CD4-positive, alpha-beta T cell treated with Interleukin-17A for 1 hour (primary cell): ENCODE data around the gene QRFPR.
A peak's percentile ranks its signal among the peaks of the same experiment; 100 is the strongest.
"Not testable (repeated sequence)": the region's sequence is repeated elsewhere in the genome, so short reads cannot be mapped to it uniquely, and the experiment has no call there.

Experiments
- DNase-seq: peaks from one replicate; pipeline ENCODE4 v3.0.0-alpha.2; 2020

QRFPR gene

GRCh38 chr4:121380776-121381462, at the start of gene QRFPR:
TSS of gene QRFPR (minus strand) at chr4:121381018. CDS start at chr4:121380647, 371 bp downstream.
- no peak for DNase-seq

DNA sequence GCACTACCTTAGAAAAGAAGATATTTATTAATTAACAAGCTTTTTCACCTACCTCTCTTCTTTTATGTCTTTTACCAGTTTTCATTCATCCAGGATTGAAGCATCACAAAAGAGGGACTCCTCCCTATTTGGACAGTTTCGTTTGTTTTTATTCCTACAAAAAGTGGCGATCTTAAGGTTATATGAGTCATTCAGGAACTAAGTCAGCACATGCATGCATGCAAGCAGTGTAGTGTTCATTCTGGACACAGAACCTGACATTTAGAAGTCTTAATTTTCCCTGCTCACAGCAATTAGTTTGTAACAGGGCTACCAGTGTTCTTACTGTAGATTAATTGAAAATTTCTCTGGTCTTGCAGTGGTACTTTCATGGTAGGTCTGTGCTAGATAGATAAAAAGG, 47.9 kb upstream of the QRFPR start:
- DNase-seq: no peak

- no peak for DNase-seq
Measured at GRCh38 chr4:121421594-121421993, 40.8 kb upstream of the QRFPR start.

GRCh38 chr4:121411151-121411744, 30.4 kb upstream of the QRFPR start:
- DNase-seq: no peak

- not testable (repeated sequence) for DNase-seq
Measured at GRCh38 chr4:121408567-121408966, 27.7 kb upstream of the QRFPR start.

- DNase-seq: no peak
Measured at GRCh38 chr4:121400632-121401031, 19.8 kb upstream of the QRFPR start.

DNA sequence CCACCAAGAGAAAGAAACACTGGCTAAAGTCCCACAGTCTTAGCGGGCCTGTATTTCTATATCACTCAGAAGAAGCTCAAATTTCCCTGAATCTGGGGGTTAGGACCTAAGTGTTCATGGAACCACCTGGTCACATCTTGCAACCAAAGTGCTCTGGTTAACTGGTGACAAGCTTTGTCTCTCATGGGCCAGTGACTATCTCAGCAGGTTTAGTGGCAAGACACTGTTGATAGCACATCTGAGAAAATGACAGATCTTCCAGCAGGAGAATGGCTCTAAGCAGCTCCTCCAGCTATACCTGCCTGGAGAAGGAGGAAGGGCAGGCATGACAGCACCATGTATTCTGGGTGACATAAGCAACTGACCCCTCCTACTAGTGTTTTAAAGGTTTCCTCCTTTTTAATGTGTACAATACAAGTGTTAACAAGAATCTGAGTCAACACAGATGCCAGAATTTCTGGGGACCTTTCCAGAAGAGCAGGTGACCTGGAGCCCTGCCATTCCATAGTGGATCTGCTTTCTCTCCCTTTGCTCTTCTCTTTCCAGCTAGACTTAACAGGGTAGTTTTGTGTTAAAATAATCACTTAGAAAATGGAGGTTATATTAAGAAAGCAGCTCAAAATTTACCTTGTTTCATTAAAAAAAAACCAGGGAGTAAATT, 17.3 kb upstream of the QRFPR start:
- no peak for DNase-seq

DNA sequence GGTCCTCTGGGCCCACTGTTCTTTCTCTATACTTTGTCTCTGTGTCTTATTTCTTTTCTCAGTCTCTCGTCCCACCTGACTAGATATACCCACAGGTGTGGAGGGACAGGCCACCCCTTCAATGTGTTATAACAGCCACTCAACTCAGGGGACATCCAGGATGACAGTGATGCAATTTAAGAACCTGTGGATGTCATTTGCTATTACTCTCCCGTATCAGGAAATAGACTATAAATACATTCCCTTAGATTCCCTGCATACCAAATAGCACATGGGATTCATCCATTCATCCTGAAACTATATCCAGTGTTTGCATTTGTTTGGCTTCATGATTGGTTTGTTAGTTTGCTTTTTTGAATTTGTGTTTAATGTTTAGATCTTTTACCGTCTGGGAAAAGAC, 16.6 kb upstream of the QRFPR start:
- DNase-seq: no peak

DNA sequence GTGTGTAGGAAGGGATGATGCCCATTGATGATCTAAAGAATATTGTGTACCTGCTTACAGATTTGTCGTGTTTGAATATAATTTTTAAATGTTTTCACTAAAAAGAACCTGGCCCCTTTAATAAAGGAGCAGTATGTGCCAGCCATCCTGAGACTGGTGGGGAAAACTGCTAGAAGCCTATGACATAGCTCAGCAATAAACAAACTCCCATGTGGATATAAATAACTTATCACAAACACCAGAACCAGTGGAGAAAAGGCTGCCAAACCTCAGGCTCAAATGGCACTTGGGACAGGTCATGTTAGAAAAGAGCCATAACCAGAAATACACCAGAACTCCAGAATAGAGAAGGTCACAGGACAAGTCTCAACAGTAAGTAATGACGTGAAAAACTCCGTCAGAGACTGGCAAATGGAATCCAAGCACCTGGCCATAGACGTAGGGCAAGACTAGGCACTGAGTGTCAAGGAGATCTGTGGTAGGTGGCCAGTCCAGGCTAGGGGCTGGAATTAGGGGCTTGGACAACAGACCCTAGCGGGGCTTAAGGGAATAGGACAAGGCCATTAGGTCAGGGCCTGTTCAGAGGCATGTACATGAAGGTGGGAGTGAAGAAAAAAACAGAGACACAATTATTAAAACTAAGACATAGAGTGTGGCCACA, 11.7 kb upstream of the QRFPR start:
- DNase-seq: no peak

GRCh38 chr4:121390335-121390734, 9.5 kb upstream of the QRFPR start:
- no peak for DNase-seq

DNA sequence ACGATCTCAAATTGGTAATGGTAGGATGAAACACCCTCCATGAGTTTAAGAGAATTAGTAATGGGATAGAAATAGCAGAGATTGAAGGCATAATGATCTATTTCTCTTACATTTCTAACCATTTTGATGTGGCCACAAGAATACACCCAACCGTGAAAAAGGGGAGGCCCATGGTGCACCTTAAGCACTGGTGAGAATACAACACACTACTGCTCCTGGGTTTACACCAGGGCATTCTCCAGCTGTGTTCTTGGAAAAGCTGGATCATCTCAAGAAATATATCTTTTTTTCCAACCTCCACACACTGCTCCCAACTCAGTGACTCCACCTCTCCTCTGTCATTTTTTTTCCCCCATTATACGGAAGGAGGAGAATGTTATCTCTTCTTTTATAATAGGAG, 1.5 kb downstream of the QRFPR start:
- DNase-seq: no peak

DNA sequence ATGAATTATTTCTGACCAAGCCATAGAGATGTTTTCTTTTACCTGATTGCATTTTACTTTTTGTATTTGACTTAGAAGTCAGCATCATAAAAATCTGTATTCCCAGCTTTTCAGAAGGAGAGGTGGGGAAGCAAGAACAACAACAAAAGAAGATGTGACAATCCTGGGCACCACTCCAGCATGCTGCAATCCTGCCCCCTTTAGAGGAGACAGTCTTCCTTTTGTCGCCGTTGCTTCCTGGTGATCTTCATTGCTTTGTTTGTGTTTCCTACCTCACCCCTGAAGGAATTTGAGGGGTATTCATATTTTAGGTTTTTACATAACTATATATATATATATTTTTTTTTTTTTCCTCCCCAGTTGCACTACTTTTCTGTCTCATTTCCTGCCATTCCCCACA, 3.7 kb downstream of the QRFPR start:
- no peak for DNase-seq

GRCh38 chr4:121376556-121376955, 4.3 kb downstream of the QRFPR start:
- no peak for DNase-seq

- DNase-seq: no peak
Measured at GRCh38 chr4:121376097-121376496, 4.7 kb downstream of the QRFPR start.

- no peak for DNase-seq
Measured at GRCh38 chr4:121375262-121375661, 5.6 kb downstream of the QRFPR start.

GRCh38 chr4:121373841-121374240, 7.0 kb downstream of the QRFPR start:
- no peak for DNase-seq

DNA sequence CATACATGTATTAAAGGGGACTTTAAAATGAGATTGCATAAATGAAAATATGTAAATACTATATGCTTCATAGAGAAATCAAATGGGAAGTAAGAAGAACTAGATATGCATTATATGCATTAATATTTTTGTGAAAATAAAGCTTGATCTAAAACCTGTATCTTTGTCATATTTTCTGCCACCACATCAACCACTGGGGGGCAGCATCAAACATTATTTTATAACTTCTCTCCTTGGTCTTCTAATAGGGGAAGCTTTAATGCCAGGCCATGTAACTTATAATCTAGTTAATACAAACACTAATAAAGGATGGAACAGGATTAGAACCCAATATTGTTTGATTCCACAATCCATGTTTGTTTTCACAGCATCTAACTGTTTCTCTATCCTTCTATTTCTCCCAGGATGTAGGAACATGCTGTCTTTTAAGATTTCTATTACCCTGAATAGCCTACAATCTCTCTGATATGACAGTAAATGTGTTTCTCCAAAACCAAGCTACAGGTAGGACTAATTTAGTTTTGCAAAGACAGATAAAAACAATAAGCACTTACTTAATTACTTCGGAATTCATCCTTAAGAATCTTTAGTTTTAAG, 10.0 kb downstream of the QRFPR start:
- peak; percentile 39 for DNase-seq

DNA sequence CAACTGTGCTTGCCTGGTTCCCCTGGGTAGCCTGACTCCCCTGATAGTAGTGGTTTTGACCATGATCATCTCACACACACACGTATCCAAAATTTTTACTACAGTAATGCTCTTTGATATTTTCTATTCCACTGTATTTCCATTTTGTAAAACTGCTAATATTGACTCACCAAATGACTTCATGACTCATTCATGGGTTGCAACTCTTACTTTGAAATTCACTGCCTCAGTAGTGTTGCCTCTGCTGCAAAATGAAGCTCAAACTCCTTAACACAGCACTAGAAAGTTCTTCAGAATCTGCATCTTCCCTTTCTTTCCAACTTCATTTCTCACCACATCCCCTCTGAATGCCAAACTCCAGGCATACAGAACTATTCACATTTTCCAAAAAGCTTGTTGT, 20.3 kb downstream of the QRFPR start:
- no peak for DNase-seq

DNA sequence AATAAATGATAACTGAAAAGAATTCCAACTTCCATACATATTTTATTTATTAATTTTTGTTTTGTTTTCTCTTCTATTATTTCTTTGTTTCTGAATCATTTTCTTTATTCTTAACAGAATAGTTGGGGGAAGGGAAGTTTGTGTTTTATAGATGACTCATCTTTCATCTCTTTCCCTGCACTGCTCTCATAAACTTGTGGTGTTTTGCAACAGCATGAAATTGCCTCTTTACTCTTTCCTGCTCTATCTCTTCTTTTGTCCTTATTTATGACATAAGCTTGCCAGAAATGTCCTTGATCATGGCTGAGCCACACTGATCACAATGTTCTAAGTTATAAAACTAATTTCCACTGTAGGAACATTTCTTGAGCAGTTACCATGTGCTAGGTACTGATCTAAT, 22.3 kb downstream of the QRFPR start:
- no peak for DNase-seq

GRCh38 chr4:121353213-121353612, 27.6 kb downstream of the QRFPR start:
- DNase-seq: no peak

DNA sequence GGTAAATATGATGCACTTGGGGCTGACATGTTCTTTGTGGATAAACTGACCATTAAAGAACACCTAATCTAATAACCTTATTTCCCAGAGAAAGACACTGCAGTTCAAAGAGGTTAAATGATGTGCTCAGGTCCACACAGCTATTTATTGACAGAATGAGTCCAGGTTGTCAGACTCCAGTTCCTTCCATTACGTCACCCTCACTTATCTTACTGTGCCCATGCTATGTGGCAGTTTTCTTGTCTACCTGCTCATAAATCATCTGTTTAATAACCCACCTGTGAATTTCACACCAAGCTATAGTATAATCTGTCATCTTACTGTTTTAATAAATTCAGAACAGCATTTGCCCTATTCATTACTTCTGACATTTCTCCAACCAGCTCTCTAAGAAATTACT, 36.7 kb downstream of the QRFPR start:
- DNase-seq: no peak

- DNase-seq: no peak
Measured at GRCh38 chr4:121340247-121340646, 40.6 kb downstream of the QRFPR start.

DNA sequence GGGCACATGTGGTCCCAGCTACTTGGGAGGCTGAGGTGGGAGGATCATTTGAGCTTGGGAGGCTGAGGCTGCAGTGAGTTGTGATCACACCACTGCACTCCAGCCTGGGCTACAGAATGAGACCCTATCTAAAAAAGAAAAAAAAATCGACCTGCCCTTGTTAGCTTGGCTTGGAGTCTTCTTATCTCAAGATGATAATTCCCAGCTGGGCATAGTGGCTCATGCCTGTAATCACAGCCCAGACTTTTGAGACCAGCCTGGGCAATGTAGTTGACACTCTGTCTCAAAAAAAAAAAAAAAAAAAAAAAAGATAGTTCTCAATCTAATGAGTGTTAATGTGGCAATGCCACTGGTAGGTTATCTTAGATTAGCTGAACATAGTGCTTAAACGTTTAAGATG, 41.0 kb downstream of the QRFPR start:
- DNase-seq: no peak

DNA sequence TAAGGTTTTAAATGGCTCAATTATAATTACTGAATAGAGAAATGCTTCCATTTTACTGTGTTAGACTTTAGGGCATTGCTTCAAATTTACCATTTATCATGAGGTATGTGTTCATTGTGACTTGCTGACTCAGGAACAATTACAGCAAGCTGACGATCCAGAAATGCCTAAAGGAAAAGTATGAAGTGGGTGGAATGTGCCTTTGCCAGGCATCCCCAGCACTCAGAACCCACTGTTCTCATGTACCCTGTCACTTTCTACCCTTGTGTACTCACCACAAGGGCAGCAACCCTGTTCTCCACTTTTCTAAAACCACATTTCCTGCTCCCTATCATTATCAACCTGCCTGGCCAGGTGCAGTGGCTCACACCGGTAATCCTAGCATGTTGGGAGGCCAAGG, 41.5 kb downstream of the QRFPR start:
- no peak for DNase-seq
